ENCODE measurements around the gene SGPL1.

The SGPL1 gene

DNA sequence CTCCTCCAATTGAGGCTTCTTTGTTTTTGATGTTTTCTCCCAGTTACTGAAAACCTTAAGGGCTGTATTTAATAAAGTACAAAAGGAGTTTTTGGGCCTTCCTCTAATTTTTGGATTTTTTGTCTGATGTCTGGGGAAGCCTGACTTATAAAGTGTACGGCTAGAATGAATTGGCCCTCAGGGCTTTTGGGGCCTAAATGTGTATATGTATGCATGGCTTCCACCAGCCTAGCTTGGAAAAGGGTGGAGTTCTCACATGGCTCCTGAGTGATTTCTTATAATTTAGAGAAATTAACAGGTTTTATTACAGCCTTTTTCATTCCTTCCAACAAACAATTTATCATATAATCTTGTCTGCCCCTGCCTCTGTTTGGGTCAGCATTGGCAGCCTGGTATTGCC lies 20.1 kb upstream of the SGPL1 start:
- no peak overlapping the region for H3K4me3 ChIP-seq (ENCODE audit: low read depth, low read length)
- TF ChIP-seq, protein P1, sequence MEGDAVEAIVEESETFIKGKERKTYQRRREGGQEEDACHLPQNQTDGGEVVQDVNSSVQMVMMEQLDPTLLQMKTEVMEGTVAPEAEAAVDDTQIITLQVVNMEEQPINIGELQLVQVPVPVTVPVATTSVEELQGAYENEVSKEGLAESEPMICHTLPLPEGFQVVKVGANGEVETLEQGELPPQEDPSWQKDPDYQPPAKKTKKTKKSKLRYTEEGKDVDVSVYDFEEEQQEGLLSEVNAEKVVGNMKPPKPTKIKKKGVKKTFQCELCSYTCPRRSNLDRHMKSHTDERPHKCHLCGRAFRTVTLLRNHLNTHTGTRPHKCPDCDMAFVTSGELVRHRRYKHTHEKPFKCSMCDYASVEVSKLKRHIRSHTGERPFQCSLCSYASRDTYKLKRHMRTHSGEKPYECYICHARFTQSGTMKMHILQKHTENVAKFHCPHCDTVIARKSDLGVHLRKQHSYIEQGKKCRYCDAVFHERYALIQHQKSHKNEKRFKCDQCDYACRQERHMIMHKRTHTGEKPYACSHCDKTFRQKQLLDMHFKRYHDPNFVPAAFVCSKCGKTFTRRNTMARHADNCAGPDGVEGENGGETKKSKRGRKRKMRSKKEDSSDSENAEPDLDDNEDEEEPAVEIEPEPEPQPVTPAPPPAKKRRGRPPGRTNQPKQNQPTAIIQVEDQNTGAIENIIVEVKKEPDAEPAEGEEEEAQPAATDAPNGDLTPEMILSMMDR (IDR thresholded peaks at IDR 0.05; ENCODE audit: low read depth, low read length) = no peak

DNA sequence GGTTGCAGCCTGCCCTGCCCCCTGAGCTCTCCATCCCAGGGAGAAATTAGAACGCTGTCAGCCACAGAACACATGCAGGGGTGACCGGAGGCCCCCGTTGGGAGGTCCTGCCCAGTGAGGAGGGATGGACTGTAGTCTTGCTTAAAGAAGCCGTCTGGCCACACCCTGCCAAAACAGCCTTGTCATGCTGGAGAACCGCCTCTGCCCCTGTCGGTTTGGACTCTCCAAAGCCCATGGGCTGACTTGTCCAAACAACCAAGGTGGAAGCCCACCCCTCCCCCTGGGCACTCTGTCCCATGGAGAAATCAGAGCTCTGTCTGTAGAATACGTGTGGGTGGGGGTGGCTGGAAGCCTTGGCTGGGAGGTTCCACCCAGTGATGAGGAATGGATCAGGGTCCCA lies 17.9 kb upstream of the SGPL1 start:
- H3K4me3 ChIP-seq (ENCODE audit: low read depth, low read length) = no peak overlapping the region
- TF ChIP-seq, protein P1 (IDR thresholded peaks at IDR 0.05; ENCODE audit: low read depth, low read length) = no peak

DNA sequence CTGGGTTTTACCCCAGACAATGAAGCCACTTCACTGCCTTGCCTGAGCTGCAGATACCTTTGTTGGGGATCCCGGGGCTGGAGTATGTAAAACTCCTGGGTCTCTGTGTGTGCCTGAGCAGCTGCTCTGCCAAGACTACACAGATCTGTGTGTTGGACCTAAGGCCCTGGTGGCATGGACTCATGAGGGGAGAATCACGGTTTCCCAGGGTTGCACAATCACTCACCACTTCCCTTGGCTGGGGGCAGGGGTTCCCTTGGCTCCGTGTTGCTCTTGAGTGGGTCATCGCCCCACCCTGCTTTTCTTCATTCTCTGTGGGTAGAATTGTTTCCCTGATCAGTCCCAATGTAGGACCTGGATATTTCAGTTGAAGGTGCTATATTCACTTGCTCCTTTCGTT lies 16.6 kb upstream of the SGPL1 start:
- no peak overlapping the region for H3K4me3 ChIP-seq (ENCODE audit: low read depth, low read length)
- TF ChIP-seq, protein P1 (IDR thresholded peaks at IDR 0.05; ENCODE audit: low read depth, low read length) = no peak

DNA sequence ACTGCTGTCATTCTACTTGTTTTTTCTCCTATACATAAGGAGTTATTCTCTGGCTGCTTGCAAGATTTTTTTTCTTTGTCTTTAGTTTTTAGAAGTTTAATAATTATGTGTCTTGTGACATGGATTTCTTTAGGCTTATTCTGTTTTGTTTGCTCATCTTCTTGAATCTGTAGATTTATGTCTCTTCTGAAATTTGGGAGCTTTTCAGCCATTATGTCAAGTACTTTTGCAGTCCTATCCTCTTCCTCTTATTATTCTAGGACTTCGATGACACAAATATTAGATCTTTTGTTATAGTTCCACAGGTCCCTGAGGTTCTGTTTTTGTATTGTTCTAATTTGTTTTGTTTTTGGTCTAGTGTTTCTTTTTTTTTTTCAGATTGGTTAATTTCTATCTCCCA lies 13.9 kb upstream of the SGPL1 start:
- TF ChIP-seq, protein P1 (IDR thresholded peaks at IDR 0.05; ENCODE audit: low read depth, low read length) = no peak
- H3K4me3 ChIP-seq (ENCODE audit: low read depth, low read length) = no peak overlapping the region

DNA sequence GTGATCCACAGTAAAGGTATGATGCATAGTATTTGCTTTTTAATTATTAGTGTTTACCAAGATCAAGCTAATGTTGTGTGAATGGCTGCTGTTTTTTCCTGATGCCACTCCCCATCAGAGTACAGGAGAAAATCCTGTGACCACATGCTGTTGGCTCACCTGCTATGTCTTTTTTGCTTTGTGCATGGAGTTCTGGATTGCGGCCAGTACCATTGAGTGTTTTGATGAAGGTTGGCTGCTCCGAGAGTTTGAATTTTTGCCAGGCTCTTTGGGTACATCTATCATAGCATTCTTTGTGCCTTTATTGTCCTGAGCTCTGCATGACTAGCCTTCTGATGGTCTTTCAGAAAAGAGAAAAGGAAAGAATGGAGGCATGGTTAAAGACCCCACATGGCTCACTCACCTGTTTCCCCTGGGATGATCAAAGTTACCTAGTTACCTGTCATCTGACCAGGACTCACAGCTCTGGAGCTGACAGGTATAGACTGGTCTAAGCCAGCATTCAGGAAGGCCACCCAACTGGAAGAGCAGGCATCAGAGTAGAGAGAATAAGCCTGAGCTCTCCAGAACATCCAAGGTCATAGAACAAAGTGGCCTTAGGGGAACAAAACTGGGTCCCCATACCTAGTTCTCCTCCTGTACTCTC lies 11.8 kb upstream of the SGPL1 start:
- TF ChIP-seq, protein P1 (IDR thresholded peaks at IDR 0.05; ENCODE audit: low read depth, low read length) = no peak
- H3K4me3 ChIP-seq (ENCODE audit: low read depth, low read length) = no peak overlapping the region

DNA sequence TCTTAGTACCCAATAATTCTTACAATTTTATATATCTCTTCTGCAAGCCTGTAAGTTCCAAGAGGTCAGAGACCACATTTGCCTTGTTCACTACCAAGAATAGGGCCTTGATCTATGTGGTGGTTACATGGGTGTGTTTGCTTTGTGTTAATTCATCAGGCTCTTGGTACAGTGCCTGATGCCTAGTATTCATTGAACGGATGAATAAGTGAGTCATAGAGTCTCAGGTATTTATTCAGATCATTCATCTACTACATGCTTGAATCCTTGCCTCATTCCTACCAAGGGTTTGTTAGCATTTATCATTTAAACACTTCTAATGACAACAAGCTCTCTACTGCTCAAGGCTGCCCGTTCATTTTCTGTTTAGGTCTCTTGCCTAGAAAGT lies 11.3 kb upstream of the SGPL1 start:
- no peak overlapping the region for H3K4me3 ChIP-seq (ENCODE audit: low read depth, low read length)
- TF ChIP-seq, protein P1 (IDR thresholded peaks at IDR 0.05; ENCODE audit: low read depth, low read length) = no peak

DNA sequence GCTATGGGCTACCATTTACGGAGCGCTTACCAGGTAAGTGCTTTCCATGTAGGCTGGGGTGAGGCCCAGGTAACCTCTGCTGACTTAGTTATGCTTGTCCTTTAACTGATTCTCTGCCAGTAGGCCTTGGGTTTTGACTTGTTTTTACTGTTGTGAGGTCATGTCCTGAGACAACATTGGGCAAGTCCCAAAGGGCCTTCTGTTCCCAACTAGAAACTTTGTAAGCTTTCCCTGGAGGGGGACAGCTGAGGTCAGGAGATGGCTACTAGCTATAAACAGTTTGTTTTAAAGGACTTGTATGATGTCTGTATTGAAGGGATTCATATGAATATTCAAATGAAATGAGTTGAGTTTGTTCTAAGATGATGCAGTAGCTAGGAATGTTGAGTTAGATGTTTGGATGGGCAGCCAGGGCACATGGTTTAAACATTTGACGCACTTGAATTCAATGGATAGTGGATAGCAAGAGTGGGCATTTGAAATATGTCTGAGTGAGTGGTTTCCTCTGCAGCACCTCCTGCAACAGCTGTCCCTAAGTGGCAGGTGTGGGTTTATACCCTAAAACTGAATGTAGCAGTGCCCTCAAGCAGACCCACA lies 10.0 kb upstream of the SGPL1 start:
- H3K4me3 ChIP-seq (ENCODE audit: low read depth, low read length) = no peak overlapping the region
- TF ChIP-seq, protein P1 (IDR thresholded peaks at IDR 0.05; ENCODE audit: low read depth, low read length) = no peak

Data from WI38 (cell line).